NCI-H146 treated with DMSO at 0.1 percent for 48 hours (cell line): ENCODE data around the gene MRPL53.
A peak's percentile ranks its signal among the peaks of the same experiment; 100 is the strongest.
"Not testable (repeated sequence)": the region's sequence is repeated elsewhere in the genome, so short reads cannot be mapped to it uniquely, and the experiment has no call there.

Experiments
- DNase-seq: peaks from one replicate; lab custom pipeline; 2025; ENCODE audit not compliant: unreplicated experiment; lab: John Stamatoyannopoulos, UW

MRPL53 gene

DNA sequence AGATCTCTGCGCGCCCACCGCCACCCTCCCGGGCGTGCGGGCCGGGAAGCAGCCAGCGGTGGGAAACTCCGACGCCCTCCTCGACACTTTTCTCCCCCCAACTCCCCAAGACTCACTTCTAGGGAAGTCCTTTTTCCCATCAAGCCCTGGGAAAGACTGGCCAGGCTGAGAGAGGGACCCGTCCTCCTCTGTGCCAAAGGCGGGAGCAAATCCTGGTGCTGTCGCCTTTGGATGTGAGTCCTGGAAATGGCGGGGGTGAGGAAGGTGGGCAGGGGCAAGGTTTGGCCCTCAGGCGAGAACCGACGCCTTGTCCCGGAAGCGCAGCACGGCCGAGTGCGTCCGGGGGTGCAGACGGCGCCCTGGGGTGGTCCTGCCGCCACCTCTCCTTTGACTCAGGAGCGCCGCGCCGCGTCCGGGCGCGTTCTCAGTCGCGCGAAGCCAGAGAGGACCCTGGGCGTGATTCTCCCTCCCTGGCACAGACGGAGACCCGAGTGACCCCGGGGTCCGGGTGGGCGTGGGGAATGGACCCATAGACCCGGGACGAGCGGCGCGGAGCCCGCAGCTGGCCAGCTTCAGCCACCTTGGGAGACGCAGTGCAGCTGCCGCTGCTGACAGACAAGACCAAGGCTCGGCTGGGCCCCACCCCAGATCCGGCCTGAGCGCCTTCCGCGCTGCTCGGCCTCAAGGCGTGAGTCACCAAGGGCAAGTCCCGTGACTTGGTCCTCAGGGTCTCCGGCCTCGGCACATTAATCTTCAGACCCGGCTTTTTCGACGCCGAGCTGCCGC is 30.4 kb upstream of the MRPL53 start:
- no peak for DNase-seq

DNA sequence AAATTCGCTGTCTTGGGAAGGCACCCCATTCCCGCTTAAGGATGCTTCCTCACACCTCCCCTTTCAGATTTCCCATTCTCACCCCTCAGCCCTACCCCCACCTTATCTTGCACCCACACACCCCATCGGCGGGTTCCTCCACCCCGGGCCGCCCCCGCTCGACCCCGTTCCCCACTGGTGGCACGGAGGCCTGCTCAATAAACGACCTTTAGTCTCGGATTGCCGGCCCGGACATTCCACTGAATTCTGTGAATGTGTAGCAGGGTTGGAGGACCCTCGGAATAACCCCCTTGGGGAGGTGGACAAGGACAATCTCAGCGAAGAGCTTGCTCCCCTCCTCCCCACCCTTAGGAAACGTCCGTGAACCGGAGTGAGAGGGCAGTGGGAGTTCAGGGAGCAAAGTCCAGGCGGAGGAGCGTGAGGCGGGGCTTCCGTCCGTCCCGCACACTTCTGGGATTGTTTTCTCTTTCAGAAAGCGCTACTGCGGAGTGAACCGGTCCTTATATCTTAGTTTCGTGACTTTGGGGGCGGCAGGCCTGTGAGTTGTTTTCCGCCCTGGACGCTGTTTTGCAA is 29.8 kb upstream of the MRPL53 start:
- no peak for DNase-seq

DNA sequence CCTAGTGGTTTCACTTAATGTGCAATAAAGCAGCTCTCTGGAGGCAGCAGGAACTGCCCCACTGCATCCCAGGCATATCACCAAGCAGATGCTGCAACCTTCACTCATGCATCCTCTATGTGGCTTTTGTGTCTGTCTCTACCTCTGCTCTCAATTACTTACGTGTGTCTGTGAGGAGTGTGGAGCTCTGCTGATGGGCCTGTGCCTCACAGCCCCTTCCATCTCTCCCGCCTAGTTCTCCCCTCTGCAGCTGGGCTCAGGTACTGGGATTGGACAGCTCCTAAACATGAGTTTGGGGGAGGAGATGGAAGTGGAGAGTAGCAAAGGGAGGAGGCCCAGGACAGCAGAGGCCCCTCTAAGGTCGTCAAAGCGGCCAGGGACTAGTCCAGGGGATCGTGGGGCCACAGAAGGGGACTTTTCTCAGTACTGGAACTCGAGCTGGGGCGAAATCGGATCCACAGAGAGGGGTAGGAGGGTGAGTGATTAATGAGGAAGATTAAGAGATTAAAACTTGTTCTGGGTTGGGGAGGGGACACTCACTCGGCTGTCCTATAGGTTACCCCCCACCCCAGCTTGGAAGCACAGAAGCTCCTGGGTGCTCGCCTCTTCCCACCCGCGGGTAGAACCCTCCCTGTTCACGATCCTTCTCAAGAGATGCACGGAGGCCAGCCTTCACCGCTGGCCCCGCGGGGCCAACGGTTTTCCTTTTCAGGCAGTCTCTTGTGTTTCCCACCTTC is 29.0 kb upstream of the MRPL53 start:
- no peak for DNase-seq

DNA sequence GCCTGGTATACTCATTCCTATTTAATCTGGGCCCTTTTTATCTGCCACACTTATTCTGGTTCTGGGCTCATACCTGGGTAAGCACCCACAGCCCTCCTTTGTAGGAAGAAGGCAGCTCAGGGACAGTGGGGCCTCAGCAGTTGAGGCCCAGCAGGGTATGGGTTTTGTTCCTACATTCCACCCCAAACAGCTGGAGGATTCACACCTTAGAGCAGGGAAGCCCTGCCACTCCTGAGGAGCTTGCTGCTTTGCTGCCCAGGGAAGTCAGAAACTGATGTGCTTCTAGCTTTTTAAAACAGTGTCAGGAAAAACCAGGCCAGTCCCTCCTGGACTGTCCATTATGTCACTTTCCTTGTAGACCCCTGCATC is 28.1 kb upstream of the MRPL53 start:
- DNase-seq, result no peak

DNA sequence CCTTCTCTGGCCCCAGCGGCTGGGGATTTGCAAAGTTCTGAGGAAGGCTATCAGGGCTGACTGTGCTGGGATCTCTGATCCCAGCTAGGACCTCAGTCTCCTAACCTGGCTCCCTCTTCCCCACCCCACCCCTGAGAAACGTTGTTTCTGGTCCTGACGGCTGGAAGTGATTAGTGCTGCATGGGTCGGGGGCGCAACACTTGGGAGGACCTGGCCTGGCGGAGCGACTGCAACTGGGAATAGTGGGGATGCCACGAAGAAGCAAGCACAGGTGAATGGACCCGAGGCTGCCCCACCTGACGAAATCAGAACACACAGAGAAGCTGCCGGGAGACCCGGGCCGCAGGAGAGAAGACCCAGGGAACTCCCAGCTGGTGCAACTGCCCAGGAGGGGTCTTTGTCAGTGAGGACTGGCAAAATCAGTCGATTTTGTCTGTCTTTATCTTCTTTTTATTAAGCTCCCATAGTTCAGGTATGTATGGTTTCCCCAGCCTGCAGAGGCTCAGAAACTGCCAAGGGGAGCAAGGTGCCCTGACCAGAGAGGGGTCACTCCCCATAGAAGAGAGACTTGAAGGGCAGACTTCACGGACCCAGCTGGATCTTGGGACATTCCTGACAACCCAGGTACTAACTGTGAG is 27.6 kb upstream of the MRPL53 start:
- no peak for DNase-seq

DNA sequence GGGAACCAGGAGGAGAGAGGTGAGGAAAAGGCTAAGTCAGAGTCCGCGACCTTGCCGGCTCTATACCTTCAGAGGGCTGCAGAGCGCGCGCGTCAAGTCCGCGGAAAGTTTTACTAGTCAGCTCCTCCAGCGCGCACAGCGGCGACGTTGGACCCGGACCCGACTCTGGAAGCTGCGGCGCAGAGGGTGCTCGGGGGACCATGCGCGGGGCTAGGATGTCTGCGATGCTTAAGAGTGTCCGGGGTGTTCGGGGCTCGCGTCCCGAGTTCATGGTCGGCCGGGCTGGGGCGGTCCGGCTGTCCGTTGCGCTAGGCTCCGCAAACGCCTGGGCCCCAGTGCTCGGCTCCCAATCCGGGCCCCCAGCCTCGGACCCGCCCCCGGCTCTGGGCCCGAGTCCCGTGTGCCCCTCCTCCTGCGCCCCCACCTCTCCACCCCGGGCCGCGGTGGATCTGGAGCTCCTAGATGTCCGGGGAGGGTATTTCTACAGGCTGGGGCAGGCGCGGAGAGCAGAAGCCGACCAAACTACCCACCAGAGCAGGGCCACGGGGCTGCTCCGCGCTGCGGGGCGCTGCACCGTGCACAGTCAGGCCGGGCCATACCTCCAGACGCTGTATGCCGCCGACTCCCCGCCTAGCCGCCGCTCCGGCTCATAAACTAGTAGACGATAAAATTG is 26.9 kb upstream of the MRPL53 start, which contains the start of gene LBX2:
Gene LBX2 (minus strand): TSS at position 337 of the 673 bp plus-strand sequence. CDS start 66 bp downstream, at position 271.
- DNase-seq, result no peak

DNA sequence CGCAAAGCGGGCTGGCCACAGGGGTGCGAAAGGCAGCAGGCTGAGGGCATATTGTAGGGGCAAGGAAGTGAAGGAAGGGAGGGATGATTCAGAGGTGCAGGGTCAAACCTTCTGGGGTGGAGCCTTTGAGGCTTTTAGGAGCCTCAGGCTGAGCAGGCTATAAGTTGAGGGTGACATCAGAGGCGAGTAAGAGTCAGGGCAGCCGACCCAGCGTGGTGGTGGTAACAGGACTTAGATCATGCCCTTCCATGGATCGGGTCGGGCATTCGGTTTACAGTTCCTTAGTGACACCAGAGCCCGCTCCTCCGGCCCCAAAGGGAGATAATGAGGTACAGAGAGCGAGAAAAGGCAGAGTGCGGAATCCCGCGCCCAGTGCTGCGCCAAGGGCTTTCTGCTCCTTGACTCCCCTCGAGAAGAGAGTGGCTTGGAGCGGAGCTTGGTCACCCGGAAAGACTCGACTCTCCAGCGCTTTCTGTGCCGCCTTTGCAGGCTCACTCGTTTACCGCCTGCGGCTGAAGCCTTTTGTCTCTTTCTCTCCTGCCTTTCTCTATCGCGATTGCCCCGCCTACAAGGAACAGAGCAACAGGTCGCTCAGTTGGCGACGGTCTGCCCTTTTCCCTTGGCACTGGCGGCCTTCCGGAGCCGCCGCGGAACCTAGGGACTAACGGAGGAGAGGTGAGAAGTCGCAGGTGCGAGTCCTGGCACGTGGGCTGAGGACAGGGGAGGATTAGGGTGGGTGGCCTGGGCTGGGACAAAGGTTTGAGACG is 26.2 kb upstream of the MRPL53 start:
- DNase-seq, result no peak

DNA sequence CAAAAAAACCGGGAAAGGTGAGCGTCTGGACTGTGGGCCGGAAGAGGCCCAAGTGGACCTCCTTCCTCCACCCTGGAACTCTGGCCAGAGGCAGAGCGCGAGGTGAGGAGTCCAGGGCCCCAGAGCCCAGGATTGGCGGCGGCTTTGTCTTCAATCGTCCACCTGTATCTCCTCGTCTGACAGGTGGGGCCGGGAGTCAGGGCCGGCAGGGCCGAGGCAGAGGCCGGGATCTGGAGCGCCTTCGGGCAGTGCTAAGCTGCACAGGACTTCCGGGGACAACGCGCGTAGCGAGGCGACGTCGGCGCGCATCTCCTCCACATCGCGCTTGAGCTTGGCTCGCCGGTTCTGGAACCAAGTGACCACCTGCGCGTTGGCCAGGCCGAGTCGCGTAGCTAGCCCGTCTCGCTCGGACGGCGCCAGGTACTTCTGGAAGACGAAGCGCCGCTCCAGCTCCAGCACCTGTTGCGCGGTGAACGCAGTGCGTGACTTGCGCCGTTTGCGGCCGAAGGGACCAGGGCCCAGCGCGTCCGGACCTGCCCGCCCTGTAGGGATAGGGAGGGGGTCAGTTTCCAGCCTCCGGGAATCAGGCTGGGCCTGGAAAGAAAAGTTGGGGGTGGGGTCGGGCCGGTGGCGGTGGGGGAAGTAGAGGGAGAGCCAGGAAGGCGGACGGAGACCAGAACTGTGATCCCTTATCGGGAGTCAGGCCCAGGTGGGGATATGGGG is 25.5 kb upstream of the MRPL53 start:
- DNase-seq, result peak; percentile 55

DNA sequence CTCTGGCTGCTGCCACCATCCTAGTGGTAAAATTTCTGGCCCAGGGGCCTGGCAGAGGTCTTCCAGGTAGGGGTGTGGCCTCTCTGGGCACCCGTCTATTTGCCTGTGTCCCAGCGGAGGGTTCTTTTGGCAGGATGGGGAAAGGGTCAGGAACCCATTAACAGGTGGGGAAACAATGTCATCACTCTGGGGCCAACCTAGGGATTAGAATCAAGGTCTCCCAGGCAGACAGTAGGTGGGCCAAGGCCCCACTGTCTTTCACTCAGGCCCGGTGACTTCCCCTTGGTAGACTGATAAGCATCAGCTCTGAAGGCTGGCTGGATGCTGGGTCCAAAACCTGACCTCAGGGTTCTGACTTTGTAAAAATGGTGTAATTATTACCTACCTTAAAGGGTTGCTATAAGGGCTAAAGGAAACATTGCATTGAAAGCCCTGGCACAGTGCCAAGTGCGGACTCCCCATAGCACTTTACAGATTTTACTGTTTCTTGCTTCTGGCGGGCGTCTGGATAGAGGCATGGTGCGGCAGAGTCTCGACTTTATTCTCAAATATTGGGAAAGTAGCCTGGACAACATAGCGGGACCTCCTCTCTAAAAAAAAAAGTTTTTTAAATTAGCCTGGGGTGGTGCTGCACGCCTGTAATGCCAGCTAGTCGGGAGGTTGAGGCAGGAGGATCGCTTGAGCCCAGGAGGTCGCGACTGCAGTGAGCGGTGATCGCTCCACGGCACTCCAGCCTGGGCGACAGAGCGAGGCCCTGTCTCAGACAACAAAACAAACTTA is 24.7 kb upstream of the MRPL53 start:
- DNase-seq, result no peak

DNA sequence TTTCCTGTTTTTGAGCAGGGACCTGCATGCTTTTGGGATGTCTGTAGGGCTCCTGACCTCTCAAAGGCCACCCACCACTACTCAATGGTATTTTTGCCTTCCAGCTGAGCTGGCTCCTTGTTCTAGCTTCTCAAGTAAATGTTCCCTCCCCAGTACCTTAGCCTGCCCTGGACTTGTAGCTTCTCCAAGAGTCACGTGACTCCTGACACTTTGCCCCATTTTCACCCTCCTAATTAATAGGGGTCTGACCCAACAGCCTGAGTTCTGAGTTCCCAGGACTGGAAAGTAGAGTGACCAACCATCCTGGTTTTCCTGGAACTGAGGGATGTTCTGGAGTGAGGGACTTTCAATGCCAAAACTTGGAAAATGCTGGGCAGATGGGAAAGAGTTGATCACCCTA is 23.0 kb upstream of the MRPL53 start:
- DNase-seq, result no peak

DNA sequence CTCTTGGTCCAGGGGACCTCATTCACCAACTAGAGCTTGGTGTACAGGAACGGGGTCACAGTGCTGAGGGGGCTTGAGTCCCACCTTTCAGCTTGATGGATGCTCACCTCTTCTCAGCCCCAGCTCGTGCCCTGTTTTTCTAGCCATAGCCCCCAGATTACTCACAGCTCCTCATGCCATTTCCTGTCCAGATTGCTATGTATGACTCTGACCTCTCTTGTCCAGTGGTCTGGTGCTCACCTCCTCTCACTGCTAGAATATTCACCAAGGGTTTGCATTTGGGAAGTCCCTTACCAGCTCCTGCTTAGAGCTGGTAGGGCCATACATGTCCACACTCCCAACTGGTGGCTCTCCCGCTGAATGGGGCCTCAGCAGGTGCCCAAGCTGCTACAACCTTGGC is 21.1 kb upstream of the MRPL53 start:
- no peak for DNase-seq

DNA sequence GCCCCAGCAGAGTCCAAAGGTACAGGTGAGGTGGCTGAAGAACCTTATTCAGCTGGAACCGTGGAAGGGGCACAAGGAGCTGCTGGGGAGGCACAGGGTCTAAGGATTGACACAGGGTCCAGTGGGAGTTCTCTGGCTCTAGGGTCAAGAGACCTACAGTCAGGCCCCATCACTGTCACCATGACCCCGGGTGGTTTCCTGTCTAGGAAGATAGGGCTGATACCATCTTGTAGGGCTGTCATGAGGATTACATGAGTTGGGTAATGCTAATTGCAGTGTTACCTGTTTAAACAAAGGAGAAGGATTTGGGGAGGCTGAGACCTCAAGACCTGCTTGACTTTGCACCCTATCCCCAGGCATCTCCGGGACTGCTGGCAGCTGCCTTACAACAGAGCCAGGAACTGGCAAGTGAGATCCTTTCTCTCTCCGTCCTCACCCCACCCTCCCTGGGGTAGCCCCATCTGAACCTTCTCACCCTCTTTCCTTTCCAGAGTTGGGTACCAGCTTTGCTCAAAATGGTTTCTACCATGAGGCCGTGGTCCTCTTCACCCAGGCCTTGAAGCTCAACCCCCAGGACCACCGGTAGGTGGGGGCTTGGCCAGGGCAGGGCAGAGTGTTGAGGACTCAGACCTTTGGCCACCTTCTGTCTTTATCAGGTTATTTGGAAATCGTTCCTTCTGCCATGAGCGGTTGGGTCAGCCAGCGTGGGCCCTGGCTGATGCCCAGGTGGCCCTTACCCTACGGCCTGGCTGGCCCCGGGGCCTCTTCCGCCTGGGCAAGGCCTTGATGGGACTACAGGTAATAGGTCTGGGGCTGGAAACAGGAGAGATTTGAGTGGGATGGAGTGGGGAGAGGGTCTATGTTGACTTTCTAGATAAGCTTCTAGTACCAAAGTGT is 19.4 kb upstream of the MRPL53 start:
- DNase-seq, result no peak

DNA sequence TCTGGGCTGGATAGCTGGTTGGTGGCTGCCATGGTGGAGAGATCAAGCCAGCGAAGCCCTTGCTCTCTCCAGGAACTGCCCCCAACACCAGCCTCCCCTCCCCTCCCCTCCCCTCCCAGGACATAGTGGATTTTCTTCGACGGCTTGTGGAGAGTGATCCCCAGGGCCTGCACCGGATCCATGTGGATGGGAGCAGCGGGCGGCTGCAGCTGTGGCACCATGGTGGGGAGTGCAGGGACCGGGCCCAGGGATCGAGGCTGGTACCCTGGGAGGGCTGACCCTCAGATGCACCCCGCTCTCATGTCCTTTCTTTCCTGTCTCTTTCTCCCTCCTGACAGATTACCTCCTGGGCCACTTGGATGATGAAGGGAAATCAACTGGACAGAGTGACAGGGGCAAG is 17.4 kb upstream of the MRPL53 start:
- no peak for DNase-seq

DNA sequence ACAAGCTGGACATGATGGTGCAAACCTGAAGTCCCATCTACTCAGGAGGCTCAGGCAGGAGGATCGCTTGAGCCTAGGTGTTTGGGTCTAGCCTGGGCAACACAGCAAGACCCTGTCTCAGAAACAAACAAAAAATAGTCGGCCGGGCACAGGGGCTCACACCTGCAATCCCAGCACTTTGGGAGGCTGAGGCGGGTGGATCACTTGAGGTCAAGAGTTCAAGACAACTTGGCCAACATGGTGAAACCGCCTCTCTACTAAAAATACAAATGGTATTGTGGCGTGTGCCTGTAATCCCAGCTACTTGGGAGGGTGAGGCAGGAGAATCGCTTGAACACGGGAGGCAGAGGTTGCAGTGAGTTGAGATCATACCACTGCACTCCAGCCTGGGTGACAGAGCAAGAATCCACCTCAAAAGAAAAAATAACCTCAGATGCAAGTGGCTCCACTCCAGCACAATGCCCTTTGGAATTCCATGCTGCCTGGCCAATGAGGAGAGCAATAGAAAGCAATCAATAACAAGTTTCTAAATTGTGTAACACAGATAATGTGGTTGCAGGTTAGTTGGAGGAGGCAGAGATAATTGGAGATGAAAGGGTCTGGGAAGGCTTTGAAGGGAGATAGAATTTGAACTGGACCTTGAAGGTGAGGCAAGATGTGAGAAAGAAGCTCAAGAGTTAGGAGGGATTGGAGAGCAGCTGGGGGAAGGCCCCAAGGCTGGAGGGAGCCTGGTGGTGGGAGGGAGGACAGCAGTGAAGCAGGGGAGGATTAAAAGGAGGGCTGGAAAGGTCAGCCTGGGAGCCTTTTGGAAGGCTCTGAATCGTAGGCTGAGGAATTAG is 16.4 kb upstream of the MRPL53 start:
- DNase-seq, result no peak

DNA sequence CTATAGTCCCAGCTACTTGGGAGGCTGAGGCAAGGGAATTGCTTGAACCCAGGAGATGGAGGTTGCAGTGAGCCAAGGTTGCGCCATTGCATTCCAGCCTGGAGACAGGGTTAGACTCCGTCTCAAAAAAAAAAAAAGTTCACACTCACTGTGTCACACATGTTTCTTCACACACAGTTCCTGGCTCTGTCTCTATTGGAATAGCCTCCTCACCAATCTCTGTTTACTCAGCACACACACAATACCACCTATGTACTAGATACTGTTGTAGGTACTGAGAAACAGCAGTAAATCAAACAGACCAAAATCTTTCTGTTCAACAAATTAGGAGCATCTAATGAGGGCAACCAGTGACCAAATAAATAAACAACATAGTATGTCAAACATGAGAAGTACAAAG is 13.7 kb upstream of the MRPL53 start:
- no peak for DNase-seq

DNA sequence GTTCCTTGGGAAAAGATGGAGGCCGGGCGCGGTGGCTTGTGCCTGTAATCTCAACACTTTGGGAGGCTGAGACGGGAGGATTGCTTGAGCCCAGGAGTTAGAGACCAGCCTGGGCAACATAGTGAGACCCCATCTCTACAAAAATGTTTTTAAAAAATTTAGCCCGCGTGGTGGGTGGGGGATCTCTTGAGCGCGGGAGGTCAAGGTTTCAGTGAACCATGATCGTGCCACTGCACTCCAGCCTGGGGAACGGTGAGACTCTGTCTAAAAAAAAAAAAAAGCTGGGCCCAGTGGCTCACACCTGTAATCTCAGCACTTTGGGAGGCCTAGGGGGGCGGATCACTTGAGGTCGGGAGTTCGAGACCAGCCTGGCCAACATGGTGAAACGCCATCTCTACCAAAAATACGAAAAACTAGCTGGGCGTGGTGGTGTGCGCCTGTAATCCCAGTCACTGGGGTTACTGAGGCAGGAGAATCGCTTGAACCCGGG is 11.2 kb upstream of the MRPL53 start:
- not testable (repeated sequence) for DNase-seq
